Measurements from ENCODE around the gene GRIK4. TPM values are rescaled to one million over a fixed set of nuclear protein-coding genes. Genes with fewer than 3 reads are reported as not detected.

GRIK4 gene
- total and polyA plus RNA-seq, 4 donors = 0.05 to 0.25 (median 0.06) TPM; not detected in 1

DNA sequence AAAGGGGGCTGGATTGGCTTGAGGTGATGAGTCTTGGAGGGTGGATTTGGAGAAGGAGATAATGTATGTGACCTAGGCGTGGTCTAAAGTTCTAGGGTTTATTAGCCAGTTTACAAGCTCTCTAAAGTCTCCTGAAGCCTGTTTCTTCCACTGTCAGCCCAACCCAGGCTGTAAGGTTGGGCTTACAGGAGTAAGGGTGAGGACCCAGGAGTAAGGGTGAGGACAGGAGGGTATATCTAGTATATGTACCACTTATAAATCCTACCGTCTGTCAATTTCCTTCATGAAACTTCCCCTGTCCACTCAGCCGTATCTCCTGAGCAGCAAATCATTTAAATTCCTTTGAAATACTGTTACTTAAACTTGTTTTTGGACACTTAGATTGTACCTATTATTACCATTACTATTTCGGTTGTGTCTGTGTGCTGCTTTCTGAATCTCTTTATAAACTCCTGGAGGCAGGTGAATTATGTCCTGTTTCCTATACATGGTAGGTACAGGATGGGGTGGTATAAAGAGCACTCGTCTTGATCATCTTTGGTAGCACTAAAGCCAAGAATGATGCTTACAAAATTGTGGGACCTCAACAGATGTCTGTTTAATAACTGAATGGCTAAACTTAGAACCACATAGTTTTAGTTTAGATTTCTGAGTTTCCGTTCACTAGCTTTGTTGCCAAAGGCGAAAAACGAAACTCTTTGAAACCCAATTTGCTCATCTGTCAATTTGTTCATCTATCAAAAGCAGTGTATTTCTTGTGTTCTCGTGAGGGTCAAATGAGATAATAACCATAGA, 192.0 kb downstream of the GRIK4 start:
- Histone ChIP-seq H3K9ac (ENCODE audit: low read depth in 1 of 2, low read length in 2 of 2) (no peak overlapping the region), H3K9me3 (ENCODE audit: control insufficient read depth in 4 of 4, low read length in 3 of 4) (peaks cover 2 to 16% (median 12%) of the 10 kb centered on the region in 4 donors), H3K4me1 (ENCODE audit: control insufficient read depth in 4 of 4, insufficient read depth in 4 of 4, low read length in 3 of 4) (no peaks in the 10 kb centered on the region), H3K4me3 (ENCODE audit: low read depth in 1 of 3, low read length in 3 of 3) (no peak overlapping the region), H3K27ac (ENCODE audit: low read depth in 1 of 2, low read length in 2 of 2) (no peak overlapping the region), H3K27me3 (ENCODE audit: control insufficient read depth in 4 of 4, insufficient read depth in 4 of 4, low read length in 3 of 4) (no peaks in the 10 kb centered on the region), H3K36me3 (ENCODE audit: control insufficient read depth in 4 of 4, insufficient read depth in 3 of 4, low read depth in 1 of 4, low read length in 3 of 4) (no peaks in the 10 kb centered on the region)
- DNase-seq (ENCODE audit: low spot score) = no peak
- no peak for TF ChIP-seq YY1 (IDR thresholded peaks at IDR 0.05)
- TF ChIP-seq ZBTB33 (IDR thresholded peaks at IDR 0.05) = no peak
- TF ChIP-seq TAF1 (conservative IDR thresholded peaks at IDR 0.05) = no peak
- TF ChIP-seq NR2F2 (IDR thresholded peaks at IDR 0.05) = no peak
- TF ChIP-seq, protein P1, sequence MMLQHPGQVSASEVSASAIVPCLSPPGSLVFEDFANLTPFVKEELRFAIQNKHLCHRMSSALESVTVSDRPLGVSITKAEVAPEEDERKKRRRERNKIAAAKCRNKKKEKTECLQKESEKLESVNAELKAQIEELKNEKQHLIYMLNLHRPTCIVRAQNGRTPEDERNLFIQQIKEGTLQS (IDR thresholded peaks at IDR 0.05) = no peak
- TF ChIP-seq HNF4A (conservative IDR thresholded peaks at IDR 0.05) = no peak
- no peak for TF ChIP-seq GABPA (IDR thresholded peaks at IDR 0.05 in 1 of 2, conservative IDR thresholded peaks at IDR 0.05 in 1 of 2)
- no peak for TF ChIP-seq REST (IDR thresholded peaks at IDR 0.05)
- TF ChIP-seq JUND (IDR thresholded peaks at IDR 0.05) = no peak
- TF ChIP-seq RAD21 (IDR thresholded peaks at IDR 0.05) = no peak
- TF ChIP-seq, protein P2, sequence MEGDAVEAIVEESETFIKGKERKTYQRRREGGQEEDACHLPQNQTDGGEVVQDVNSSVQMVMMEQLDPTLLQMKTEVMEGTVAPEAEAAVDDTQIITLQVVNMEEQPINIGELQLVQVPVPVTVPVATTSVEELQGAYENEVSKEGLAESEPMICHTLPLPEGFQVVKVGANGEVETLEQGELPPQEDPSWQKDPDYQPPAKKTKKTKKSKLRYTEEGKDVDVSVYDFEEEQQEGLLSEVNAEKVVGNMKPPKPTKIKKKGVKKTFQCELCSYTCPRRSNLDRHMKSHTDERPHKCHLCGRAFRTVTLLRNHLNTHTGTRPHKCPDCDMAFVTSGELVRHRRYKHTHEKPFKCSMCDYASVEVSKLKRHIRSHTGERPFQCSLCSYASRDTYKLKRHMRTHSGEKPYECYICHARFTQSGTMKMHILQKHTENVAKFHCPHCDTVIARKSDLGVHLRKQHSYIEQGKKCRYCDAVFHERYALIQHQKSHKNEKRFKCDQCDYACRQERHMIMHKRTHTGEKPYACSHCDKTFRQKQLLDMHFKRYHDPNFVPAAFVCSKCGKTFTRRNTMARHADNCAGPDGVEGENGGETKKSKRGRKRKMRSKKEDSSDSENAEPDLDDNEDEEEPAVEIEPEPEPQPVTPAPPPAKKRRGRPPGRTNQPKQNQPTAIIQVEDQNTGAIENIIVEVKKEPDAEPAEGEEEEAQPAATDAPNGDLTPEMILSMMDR (IDR thresholded peaks at IDR 0.05; ENCODE audit: low read depth, low read length, missing input control) = no peak
- no peak for TF ChIP-seq RXRA (IDR thresholded peaks at IDR 0.05)
- no peak for TF ChIP-seq MAX (IDR thresholded peaks at IDR 0.05)
- TF ChIP-seq SP1 (IDR thresholded peaks at IDR 0.05) = no peak
- no peak for TF ChIP-seq HNF4G (IDR thresholded peaks at IDR 0.05)
- no peak for TF ChIP-seq EGR1 (IDR thresholded peaks at IDR 0.05; ENCODE audit: low read depth in 2 of 2)
- TF ChIP-seq FOXA1 (IDR thresholded peaks at IDR 0.05) = no peak
- 90% methylated on average over 9 of the region's 9 CpGs for WGBS

All from liver (tissue), 9 donors.